H1 (cell line): ENCODE data around the gene VWF. TPM values are rescaled to one million over a fixed set of nuclear protein-coding genes. Genes with fewer than 3 reads are reported as not detected.

Experiments
- ASH2L ChIP-seq: fragments of 200-600, 300-600 bp; sonication (generic); IDR thresholded peaks from one replicate; pipeline ENCODE4 v1.7.1; 2017; ENCODE audit warnings: low read length
- ATF3 ChIP-seq: IDR thresholded peaks from 2 replicates; pipeline ENCODE4 v1.6.1; 2011; ENCODE audit warnings: low read depth, mild to moderate bottlenecking, low read length; ENCODE audit not compliant: insufficient read depth
- CHD7 ChIP-seq: fragments of 300-600 bp; sonication (generic); IDR thresholded peaks from 2 replicates; pipeline ENCODE4 v1.7.1; 2012; ENCODE audit warnings: low read length, moderate library complexity, mild to moderate bottlenecking, inconsistent platforms; ENCODE audit not compliant: insufficient replicate concordance
- JUN ChIP-seq: IDR thresholded peaks from 2 replicates; pipeline ENCODE4 v1.6.1; 2011; ENCODE audit warnings: low read depth, mild to moderate bottlenecking, improper control_type of control experiment, low read length
- KDM4A ChIP-seq: IDR thresholded peaks from one replicate; pipeline ENCODE4 v1.7.1; 2012; ENCODE audit warnings: low read depth, mild to moderate bottlenecking, moderate library complexity, low read length, inconsistent platforms; ENCODE audit not compliant: severe bottlenecking
- PHF8 ChIP-seq: fragments of 200-600 bp; sonication (generic); conservative IDR thresholded peaks from 2 replicates; pipeline ENCODE4 v1.7.1; 2012; ENCODE audit warnings: low read depth, mild to moderate bottlenecking, inconsistent platforms, low read length, moderate library complexity
- RFX5 ChIP-seq: IDR thresholded peaks from 2 replicates; pipeline ENCODE4 v1.6.1; 2011; ENCODE audit warnings: low read depth, low read length, improper control_type of control experiment, borderline replicate concordance
- SP4 ChIP-seq: IDR thresholded peaks from 2 replicates; pipeline ENCODE4 v1.6.1; 2012; ENCODE audit warnings: low read length, inconsistent platforms
- SUZ12 ChIP-seq: fragments of 200-600 bp; sonication (generic); IDR thresholded peaks from 2 replicates; pipeline ENCODE4 v1.6.1; 2012; ENCODE audit warnings: mild to moderate bottlenecking, inconsistent platforms, low read length, moderate library complexity, mixed read lengths
- TBP ChIP-seq: IDR thresholded peaks from 2 replicates; pipeline ENCODE4 v1.6.1; 2011; ENCODE audit warnings: low read depth, low read length, improper control_type of control experiment
- polyA plus RNA-seq, 7 experiments: library from polyadenylated mRNA; depleted of rRNA in 3 of 7; stranded (reverse) in 5 of 7; unstranded in 2 of 7; fragments of >200 nt in 5 of 7; fragments of 200-250 nt in 2 of 7; gene quantifications; 1 replicate in 5 of 7; 2 replicates in 1 of 7; 4 replicates in 1 of 7; pipeline versions ENCODE4 v1.2.1 to v1.2.3, GENCODE V29; 2011 to 2013; ENCODE audit warnings: missing spikeins in 2 of 7, mixed read lengths in 2 of 7
- total RNA-seq: library from RNA; stranded (reverse); fragmentation: NEBNext Ultra II Directional; extraction: Animal tissue kit (Norgen Biotek cat#: 25700); gene quantifications from 2 replicates; pipeline ENCODE4 v1.2.1, GENCODE V29; 2021

VWF gene
- total and polyA plus RNA-seq, 2 of the 8 experiments (the other 6 are each of a cell fraction or from before 2014, with no cell fraction given) = 0.39 to 0.60 TPM

GRCh38 chr12:5969156-5969973, 155.1 kb downstream of the VWF start (continued):
- TF ChIP-seq CHD7 (no peak), SUZ12 (no peak), SP4 (no peak), RFX5 (no peak), KDM4A (no peak), ASH2L (no peak), JUN (no peak), PHF8 (no peak), TBP (no peak), ATF3 (no peak)
